GM12874 (cell line): ENCODE data around the gene NSMCE4A.

Experiments used
- TF ChIP-seq, protein P1 (sequence below): IDR thresholded peaks from 2 replicates; pipeline ENCODE4 v1.5.1; 2011; ENCODE audit warnings: low read depth, mild to moderate bottlenecking, control low read depth, low read length, moderate library complexity; ENCODE audit not compliant: insufficient read depth

The NSMCE4A gene

DNA sequence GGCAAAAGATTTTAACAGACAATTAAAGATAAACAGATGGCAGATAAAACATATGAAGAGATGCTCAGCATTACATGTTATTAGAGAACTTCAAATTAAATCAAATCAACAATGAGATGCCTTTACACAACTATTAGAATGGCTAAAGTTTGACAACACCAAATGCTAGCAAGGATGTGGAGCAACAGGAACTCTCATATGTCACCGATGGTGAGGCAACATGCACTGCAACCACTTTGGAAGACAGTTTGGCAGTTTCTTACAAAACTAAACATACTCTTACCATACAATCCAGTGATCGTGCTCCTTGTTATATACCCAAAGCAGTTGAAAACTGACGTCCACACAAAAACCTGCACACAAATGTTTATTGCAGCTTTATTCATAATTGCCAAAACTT lies 33.5 kb downstream of the NSMCE4A start:
- TF ChIP-seq, protein P1, sequence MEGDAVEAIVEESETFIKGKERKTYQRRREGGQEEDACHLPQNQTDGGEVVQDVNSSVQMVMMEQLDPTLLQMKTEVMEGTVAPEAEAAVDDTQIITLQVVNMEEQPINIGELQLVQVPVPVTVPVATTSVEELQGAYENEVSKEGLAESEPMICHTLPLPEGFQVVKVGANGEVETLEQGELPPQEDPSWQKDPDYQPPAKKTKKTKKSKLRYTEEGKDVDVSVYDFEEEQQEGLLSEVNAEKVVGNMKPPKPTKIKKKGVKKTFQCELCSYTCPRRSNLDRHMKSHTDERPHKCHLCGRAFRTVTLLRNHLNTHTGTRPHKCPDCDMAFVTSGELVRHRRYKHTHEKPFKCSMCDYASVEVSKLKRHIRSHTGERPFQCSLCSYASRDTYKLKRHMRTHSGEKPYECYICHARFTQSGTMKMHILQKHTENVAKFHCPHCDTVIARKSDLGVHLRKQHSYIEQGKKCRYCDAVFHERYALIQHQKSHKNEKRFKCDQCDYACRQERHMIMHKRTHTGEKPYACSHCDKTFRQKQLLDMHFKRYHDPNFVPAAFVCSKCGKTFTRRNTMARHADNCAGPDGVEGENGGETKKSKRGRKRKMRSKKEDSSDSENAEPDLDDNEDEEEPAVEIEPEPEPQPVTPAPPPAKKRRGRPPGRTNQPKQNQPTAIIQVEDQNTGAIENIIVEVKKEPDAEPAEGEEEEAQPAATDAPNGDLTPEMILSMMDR = no peak

DNA sequence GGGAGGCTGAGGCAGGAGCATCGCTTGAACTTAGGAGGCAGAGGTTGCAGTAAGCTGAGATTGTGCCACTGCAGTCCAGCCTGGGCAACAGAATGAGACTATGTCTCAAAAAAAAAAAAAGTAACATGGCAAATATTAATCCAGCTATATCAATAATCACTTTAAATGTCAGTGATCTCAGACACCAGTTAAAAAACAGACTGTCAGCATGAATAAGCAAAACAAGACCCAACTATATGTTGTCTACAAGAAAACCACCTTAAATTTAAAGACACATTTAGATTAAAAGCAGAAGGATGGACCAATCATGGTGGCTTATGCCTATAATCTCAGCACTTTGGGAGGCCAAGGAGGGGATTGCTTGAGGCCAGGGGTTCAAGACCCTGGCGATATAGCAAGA lies 38.7 kb downstream of the NSMCE4A start:
- TF ChIP-seq, protein P1 = no peak

DNA sequence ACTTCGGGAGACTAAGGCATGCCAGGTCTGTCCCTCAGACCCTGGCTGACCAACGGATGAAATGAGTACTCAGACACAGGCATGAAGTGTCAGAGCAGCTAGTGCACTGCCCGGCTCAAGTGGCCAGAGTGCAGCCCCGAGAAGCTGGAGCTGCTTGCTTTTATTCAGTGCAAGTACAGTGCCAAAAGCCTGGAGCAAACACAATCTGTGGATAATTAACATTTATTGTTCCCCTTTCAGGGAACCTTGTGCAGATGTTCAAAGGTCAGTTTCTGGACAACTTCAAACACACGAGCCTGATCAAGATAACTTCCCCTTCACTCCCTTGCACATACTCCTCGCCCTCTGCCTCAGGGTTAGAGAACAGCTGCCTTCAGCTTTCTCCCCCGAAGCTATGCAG lies 39.3 kb downstream of the NSMCE4A start:
- TF ChIP-seq, protein P1 = no peak

DNA sequence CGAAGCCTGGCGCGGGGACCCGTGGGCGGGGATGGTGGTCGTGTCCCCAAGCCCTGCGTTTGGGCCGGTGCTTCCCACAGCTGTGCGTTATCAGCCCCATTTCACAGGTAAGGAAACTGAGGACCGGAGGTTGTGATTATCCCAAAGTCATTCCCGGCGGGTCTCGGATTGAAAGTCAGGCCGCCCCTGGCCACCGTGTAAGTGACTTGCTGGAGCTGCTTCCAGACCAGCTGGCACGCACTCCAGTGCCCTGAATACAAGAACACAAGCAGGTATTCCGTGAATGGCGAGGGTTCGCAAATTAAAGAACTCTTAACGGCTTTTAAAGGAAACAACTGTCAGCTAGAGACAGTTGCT lies 46.5 kb downstream of the NSMCE4A start:
- TF ChIP-seq, protein P1 = no peak

DNA sequence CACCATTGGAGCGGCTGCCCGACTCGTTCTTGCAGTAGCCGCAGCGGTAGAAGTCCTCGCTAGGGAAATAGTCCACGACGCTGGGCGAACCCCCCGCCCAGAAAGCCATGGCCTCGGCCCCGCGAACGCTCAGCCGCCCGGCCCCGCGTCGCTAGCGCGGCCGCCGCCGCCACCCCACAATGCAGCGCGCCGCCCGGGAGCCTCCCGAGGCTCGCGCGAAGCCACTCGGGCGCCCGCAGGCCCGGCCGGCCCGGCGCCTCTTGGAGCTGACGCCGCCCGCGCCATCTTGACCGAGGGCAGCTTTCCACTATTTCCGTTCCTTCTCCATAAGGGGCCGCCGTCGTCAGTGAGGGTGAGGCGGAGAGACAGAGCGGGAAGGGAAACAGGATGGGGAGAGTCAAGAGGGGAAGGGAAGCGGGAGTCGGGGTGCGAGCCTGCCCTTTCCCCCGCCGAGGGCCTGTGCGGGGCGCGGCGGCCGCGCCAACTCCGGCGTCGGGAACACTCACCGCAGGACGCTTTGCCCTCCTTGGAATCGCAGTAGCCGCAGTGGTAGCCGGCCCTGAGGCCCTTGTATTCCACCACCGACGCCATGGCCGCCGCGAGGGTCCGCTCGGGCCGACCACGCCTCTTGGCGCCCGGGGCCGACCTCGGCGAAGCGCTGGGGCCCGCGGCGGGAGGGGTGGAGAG lies 47.0 kb downstream of the NSMCE4A start, which contains the start of gene ATE1:
Gene ATE1, minus strand, starts transcription at position 191 of the 687 bp plus-strand sequence. Its CDS starts 82 bp downstream, at position 109.
- TF ChIP-seq, protein P1 = no peak

DNA sequence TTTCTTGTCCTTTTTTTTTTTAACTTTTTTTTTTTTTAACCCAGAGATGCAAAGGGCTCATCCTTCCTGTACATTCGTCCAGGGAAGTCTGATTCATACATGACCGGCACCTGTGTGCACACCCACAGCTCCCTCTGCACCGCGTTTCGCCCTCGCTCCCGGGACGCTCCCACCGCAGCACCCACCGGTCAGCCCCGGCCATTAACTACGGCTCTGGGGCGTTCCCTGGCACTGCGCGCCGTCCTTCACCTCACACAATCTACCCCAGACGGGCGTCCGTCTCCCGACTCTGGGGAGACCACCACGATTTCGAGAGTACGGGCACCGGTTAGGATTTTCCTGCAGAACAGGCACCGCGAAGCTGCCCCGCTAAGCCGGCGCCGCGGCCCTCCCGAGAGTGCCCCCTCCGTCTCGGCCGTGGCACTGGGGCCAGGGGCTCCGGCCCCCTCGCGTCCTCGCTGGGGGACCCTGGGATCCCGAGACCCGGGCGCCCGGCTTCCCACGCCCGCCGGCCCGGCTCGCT lies 47.6 kb downstream of the NSMCE4A start:
- TF ChIP-seq, protein P1 = no peak

DNA sequence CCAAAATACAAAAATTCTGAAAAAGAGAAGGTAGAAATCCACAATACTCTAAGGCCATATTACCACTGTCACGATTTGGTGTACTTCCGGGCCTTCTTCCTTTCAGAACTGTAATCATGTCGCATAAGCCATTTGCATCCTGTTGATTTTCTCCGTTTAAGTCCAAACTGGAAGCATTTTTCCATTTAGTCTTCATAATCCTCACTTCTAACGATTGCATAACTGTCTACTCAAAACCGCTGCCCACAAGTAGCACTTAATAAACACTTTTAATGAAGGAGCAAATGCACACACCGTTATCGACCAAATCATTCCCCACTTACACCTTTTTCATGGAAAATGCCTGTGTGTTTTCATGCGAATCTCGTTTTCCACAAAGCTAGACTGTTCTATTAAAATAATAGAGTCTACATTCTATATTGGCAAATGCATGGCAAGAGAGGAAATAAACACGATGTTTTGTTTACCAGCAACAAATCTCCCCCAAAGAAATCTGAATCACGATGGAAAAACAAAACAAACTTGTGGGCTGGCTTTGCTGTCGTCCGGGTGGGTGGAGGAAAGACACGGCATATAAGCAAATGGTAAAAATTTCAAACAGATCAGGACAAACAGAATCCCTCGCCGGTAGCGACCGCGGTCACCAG lies 48.2 kb downstream of the NSMCE4A start:
- TF ChIP-seq, protein P1 = no peak
